IMR-90 (cell line): ENCODE data around the gene KRT77. TPM values are rescaled to one million over a fixed set of nuclear protein-coding genes. Genes with fewer than 3 reads are reported as not detected.

Experiments used
- ATAC-seq: fragments of 200-7000 bp; cut with Tn5 transposase; 2 replicates; pipeline ENCODE4 v1.9.1; 2020; ENCODE audit warnings: low read depth, mild to moderate bottlenecking, moderate library complexity
- BruUV-seq: library from RNA; stranded (reverse); fragments of 400-500 nt; replicated peaks from 2 replicates; lab custom pipeline; 2021; lab: Mats Ljungman, UMichigan
- CTCF ChIA-PET: fragments of 300-600 bp; formaldehyde crosslinking; extraction: SDS; loops from one replicate; lab custom pipeline; 2021; ENCODE audit warnings: antibody characterized with exemption; lab: Yijun Ruan, JAX
- POLR2A ChIA-PET: fragments of 300-600 bp; sonication (Branson Sonifier 250); formaldehyde crosslinking; loops from one replicate; lab custom pipeline; 2022; ENCODE audit warnings: antibody characterized with exemption; ENCODE audit not compliant: unreplicated experiment; lab: Charles Lee
- DNase-seq: peaks from one replicate; pipeline ENCODE4 v3.0.0; 2013
- H2AFZ ChIP-seq: replicated peaks from 2 replicates; pipeline ENCODE3; 2013; ENCODE audit warnings: low read length, mild to moderate bottlenecking; ENCODE audit not compliant: poor library complexity
- H2AK5ac ChIP-seq: 2 replicates; pipeline ENCODE4 v1.6.1; 2013; ENCODE audit warnings: low read depth, low read length, inconsistent platforms
- H2AK9ac ChIP-seq: replicated peaks from 2 replicates; pipeline ENCODE3; 2013; ENCODE audit warnings: mild to moderate bottlenecking, low read depth, low read length, moderate library complexity; ENCODE audit not compliant: poor library complexity
- H2BK120ac ChIP-seq: 2 replicates; pipeline ENCODE4 v1.6.1; 2013; ENCODE audit warnings: low read depth, low read length, inconsistent platforms
- H2BK15ac ChIP-seq: 3 replicates; pipeline ENCODE4 v1.6.1; 2013; ENCODE audit warnings: low read depth, low read length, inconsistent platforms
- H2BK20ac ChIP-seq: 2 replicates; pipeline ENCODE4 v1.6.1; 2013; ENCODE audit warnings: low read depth, mild to moderate bottlenecking, inconsistent platforms, low read length, moderate library complexity
- H2BK5ac ChIP-seq: 2 replicates; pipeline ENCODE4 v1.6.1; 2013; ENCODE audit warnings: mild to moderate bottlenecking, low read depth, low read length, inconsistent platforms; ENCODE audit not compliant: poor library complexity, severe bottlenecking
- H3K14ac ChIP-seq: replicated peaks from 2 replicates; pipeline ENCODE4 v1.6.1; 2013; ENCODE audit warnings: low read depth, low read length, inconsistent platforms
- H3K18ac ChIP-seq: 2 replicates; pipeline ENCODE4 v1.6.1; 2013; ENCODE audit warnings: low read depth, low read length, control low read depth
- H3K23ac ChIP-seq: 2 replicates; pipeline ENCODE4 v1.6.1; 2013; ENCODE audit warnings: low read depth, low read length, inconsistent platforms
- H3K27ac ChIP-seq: 2 replicates; pipeline ENCODE4 v1.5.1; 2013; ENCODE audit warnings: mild to moderate bottlenecking, control low read depth, low read length; ENCODE audit not compliant: insufficient read depth
- H3K27me3 ChIP-seq: 2 replicates; pipeline ENCODE4 v1.6.1; 2013; ENCODE audit warnings: low read length; ENCODE audit not compliant: control insufficient read depth, insufficient read depth
- H3K36me3 ChIP-seq: 2 replicates; pipeline ENCODE4 v1.6.1; 2013; ENCODE audit warnings: low read length, mixed read lengths; ENCODE audit not compliant: control insufficient read depth, insufficient read depth
- H3K4ac ChIP-seq: 2 replicates; pipeline ENCODE4 v1.6.1; 2013; ENCODE audit warnings: low read depth, low read length, inconsistent platforms
- H3K4me1 ChIP-seq: 2 replicates; pipeline ENCODE4 v1.6.1; 2013; ENCODE audit warnings: low read length, mixed read lengths; ENCODE audit not compliant: control insufficient read depth, insufficient read depth
- H3K4me2 ChIP-seq: 2 replicates; pipeline ENCODE4 v1.6.1; 2013; ENCODE audit warnings: low read depth, mild to moderate bottlenecking, control low read depth, low read length, moderate library complexity
- H3K4me3 ChIP-seq: 2 replicates; pipeline ENCODE4 v1.5.1; 2013; ENCODE audit warnings: low read depth, mild to moderate bottlenecking, control low read depth, low read length, moderate library complexity; ENCODE audit not compliant: insufficient read depth
- H3K56ac ChIP-seq: 2 replicates; pipeline ENCODE4 v1.6.1; 2013; ENCODE audit warnings: low read length, inconsistent platforms; ENCODE audit not compliant: insufficient read depth; ENCODE audit errors: extremely low read depth
- H3K79me1 ChIP-seq, 2 experiments: 2 replicates each; pipeline ENCODE4 v1.6.1; 2013; ENCODE audit warnings: low read length in 2 of 2, inconsistent platforms in 1 of 2, low read depth in 1 of 2
- H3K9ac ChIP-seq: 2 replicates; pipeline ENCODE4 v1.6.1; 2013; ENCODE audit warnings: low read depth, low read length, control low read depth
- H3K9me1 ChIP-seq: 2 replicates; pipeline ENCODE4 v1.6.1; 2013; ENCODE audit warnings: low read length, inconsistent platforms; ENCODE audit not compliant: insufficient read depth
- H3K9me3 ChIP-seq: 2 replicates; pipeline ENCODE4 v1.6.1; 2013; ENCODE audit warnings: low read length; ENCODE audit not compliant: control insufficient read depth, insufficient read depth
- H4K20me1 ChIP-seq: 2 replicates; pipeline ENCODE4 v1.6.1; 2013; ENCODE audit warnings: low read length, inconsistent platforms; ENCODE audit not compliant: insufficient read depth
- H4K5ac ChIP-seq: 2 replicates; pipeline ENCODE4 v1.6.1; 2013; ENCODE audit warnings: mild to moderate bottlenecking, low read depth, low read length, control low read depth
- H4K8ac ChIP-seq, 2 experiments: 2 replicates each; pipeline ENCODE4 v1.6.1; 2013; ENCODE audit warnings: low read depth in 2 of 2, low read length in 2 of 2, control low read depth in 1 of 2, inconsistent platforms in 1 of 2
- H4K91ac ChIP-seq: 2 replicates; pipeline ENCODE4 v1.6.1; 2013; ENCODE audit warnings: low read depth, low read length, inconsistent platforms; ENCODE audit not compliant: insufficient read depth
- CTCF ChIP-seq: conservative IDR thresholded peaks from 2 replicates; pipeline ENCODE4 v1.5.1; 2012; ENCODE audit warnings: mild to moderate bottlenecking, low read depth, low read length, improper control_type of control experiment
- MAZ ChIP-seq: IDR thresholded peaks from 2 replicates; pipeline ENCODE4 v1.6.1; 2012; ENCODE audit warnings: low read depth, mild to moderate bottlenecking, low read length, improper control_type of control experiment, moderate library complexity, borderline replicate concordance
- NFE2L2 ChIP-seq: fragments of 150-350 bp; IDR thresholded peaks from 2 replicates; pipeline ENCODE4 v1.6.1; 2016; ENCODE audit warnings: low read depth, mild to moderate bottlenecking, low read length
- RAD21 ChIP-seq: IDR thresholded peaks from 2 replicates; pipeline ENCODE4 v1.6.1; 2012; ENCODE audit warnings: low read length, improper control_type of control experiment
- RCOR1 ChIP-seq: IDR thresholded peaks from 2 replicates; pipeline ENCODE4 v1.6.1; 2012; ENCODE audit warnings: mild to moderate bottlenecking, low read length, improper control_type of control experiment; ENCODE audit not compliant: insufficient replicate concordance
- RFX5 ChIP-seq: IDR thresholded peaks from 2 replicates; pipeline ENCODE4 v1.8.0; 2012; ENCODE audit warnings: low read depth, mild to moderate bottlenecking, low read length, moderate library complexity
- SMC3 ChIP-seq: fragments of 150-350 bp; IDR thresholded peaks from 2 replicates; pipeline ENCODE4 v1.6.1; 2016; ENCODE audit warnings: low read depth, mild to moderate bottlenecking, antibody characterized with exemption, low read length, moderate library complexity
- USF2 ChIP-seq: fragments of 150-350 bp; IDR thresholded peaks from 2 replicates; pipeline ENCODE4 v1.6.1; 2017; ENCODE audit warnings: mild to moderate bottlenecking, antibody characterized with exemption, low read length, low read depth
- WGBS, 2 experiments: methylation state at CpG; one replicate each; pipeline versions ENCODE4 v1.1.5 to v1.1.7; 2013; ENCODE audit warnings: missing lambda C conversion rate in 2 of 2; ENCODE audit not compliant: insufficient read length in 1 of 2; ENCODE audit errors: extremely low coverage in 2 of 2; 5-methylcytosine and 5-hydroxymethylcytosine counted together
- dilution Hi-C: fragments of 300-500 bp; cut with HindIII; formaldehyde crosslinking; loops from one replicate; pipeline ENCODE4 v1.14.3; 2018; ENCODE audit warnings: low sequenced_read_pairs; ENCODE audit not compliant: unreplicated experiment
- in situ Hi-C: fragments of 300-500 bp; cut with MboI; formaldehyde crosslinking; loops from 3 replicates; pipeline ENCODE4 v1.14.3; 2019; ENCODE audit warnings: low sequenced_read_pairs, inconsistent platforms, mixed read lengths
- intact Hi-C: fragments of 100-400 bp; cut with micrococcal nuclease; formaldehyde crosslinking; loops from 2 replicates; pipeline ENCODE4 v1.10.0; 2022
- polyA plus RNA-seq, 3 experiments: library from polyadenylated mRNA; depleted of rRNA; stranded (reverse); fragments of >200 nt; gene quantifications; 2 replicates each; pipeline ENCODE4 v1.2.3, GENCODE V29; 2012; ENCODE audit warnings: low replicate concordance in 1 of 3
- total RNA-seq: library from RNA; depleted of rRNA; stranded (reverse); fragments of >200 nt; gene quantifications from 2 replicates; pipeline ENCODE4 v1.2.3, GENCODE V29; 2012

Gene KRT77
- total and polyA plus RNA-seq, 2 of the 4 experiments (the other 2 are of a cell fraction) = not detected

- no peak overlapping the region for H3K9ac ChIP-seq
- no peak overlapping the region for H3K56ac ChIP-seq
- H2AK9ac ChIP-seq = no peak overlapping the region
- H3K14ac ChIP-seq = no peak overlapping the region
- no peak overlapping the region for H2BK120ac ChIP-seq
- no peak overlapping the region for H3K18ac ChIP-seq
- CTCF ChIA-PET = no interaction called here
- dilution Hi-C loops (no loop called here), in situ Hi-C loops (no loop called here), intact Hi-C loops (no loop called here)
- no peak overlapping the region for H2AK5ac ChIP-seq
- 28% methylated on average over 4 of the region's 12 CpGs; no CpG with 5 or more reads in 1 of the 2 experiments for WGBS, 2 experiments
- no peaks in the 10 kb centered on the region for H3K79me1 ChIP-seq
- no peaks in the 10 kb centered on the region for H3K9me3 ChIP-seq
- no peaks in the 10 kb centered on the region for H3K9me1 ChIP-seq
- H4K91ac ChIP-seq = no peak overlapping the region
- no peak overlapping the region for H4K5ac ChIP-seq
- TF ChIP-seq CTCF = no peak
- no peak for TF ChIP-seq RFX5
- TF ChIP-seq MAZ = no peak
- no peak for TF ChIP-seq NFE2L2
- TF ChIP-seq RCOR1 = no peak
- TF ChIP-seq USF2 = no peak
- no peak for TF ChIP-seq SMC3
- no peak for TF ChIP-seq RAD21
- ATAC-seq (no peak), DNase-seq (no peak)
- H3K4me1 ChIP-seq = no peaks in the 10 kb centered on the region
- no TSS peak for BruUV-seq
- no peak overlapping the region for H3K23ac ChIP-seq
- peaks cover 17% of the 10 kb centered on the region for H3K27me3 ChIP-seq
- H3K4me3 ChIP-seq = no peak overlapping the region
- H2AFZ ChIP-seq = no peak overlapping the region
- POLR2A ChIA-PET = no interaction called here
- H3K4ac ChIP-seq = no peak overlapping the region
- no peaks in the 10 kb centered on the region for H3K36me3 ChIP-seq
- H4K8ac ChIP-seq = no peak overlapping the region
- no peak overlapping the region for H3K4me2 ChIP-seq
- no peak overlapping the region for H3K27ac ChIP-seq
- no peak overlapping the region for H2BK5ac ChIP-seq
- no peak overlapping the region for H2BK20ac ChIP-seq
- no peak overlapping the region for H2BK15ac ChIP-seq
- no peaks in the 10 kb centered on the region for H4K20me1 ChIP-seq
These were observed 52.7 kb downstream of the KRT77 start for GRCh38 chr12:52650520-52651081.
